GM18873 (cell line): ENCODE measurements around the gene APEH.

Experiments used
- ATAC-seq: cut with Tn5 transposase; IDR thresholded peaks from one replicate; pipeline ENCODE4 v1.9.1; 2021; ENCODE audit warnings: mild to moderate bottlenecking, moderate library complexity, moderate number of reproducible peaks; ENCODE audit not compliant: unreplicated experiment, low FRiP score

The APEH gene

GRCh38 chr3:49707113-49707480, 32.9 kb downstream of the APEH start:
- no peak for ATAC-seq

DNA sequence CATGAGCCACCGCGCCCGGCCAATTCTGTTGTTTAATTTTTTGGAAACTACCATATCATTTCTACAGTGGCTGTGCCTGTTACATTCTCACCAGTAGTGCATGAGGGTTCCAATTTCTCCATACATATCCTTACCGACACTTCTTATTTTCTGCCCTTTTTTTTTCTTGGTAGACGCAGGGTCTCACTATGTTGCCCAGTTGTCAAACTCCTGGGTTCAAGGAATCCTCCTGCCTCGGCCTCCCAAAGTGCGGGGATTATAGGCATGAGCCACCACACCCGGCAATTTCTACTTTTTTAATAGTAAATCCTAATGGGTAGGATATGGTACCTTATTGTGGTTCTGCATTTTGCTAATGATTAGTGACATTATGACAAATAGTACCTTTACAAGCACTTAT, 35.7 kb downstream of the APEH start:
- ATAC-seq = no peak

- no peak for ATAC-seq
These were observed 37.3 kb downstream of the APEH start for GRCh38 chr3:49711489-49711888.

- ATAC-seq = no peak
These were observed 38.0 kb downstream of the APEH start for GRCh38 chr3:49712166-49712565.

DNA sequence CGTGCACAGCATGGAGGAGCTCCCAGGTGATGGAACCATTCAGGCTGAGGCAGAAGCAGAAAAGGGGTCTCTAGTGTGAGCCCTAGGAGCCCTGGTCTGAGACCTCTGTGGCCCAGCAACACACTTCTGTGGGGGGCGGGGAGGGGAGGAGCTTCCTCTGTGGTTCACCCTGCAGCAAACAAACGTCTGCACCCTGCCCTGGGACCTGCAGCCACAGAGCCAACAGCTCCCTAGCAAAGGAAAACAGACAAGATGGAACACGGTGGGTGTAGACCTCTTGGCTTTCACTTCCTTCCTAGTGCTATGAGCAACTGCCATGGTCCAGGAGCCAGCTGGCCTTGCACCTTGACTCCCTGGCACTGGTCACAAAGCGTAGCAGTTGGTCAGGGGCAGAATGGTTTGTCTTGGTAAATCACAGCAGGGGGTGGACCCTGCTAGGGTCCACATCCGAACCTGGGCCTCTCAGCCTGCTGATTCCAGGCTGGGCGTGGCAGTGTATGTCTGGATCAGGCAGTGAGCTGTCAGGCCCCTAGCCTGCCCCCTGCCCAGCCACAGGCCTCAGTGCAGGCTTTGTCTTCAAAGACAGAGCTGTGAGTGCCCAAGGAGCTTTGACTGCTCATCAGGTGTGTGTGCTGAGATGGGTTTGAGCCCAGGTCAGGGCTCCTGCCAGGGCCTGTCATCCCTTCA, 38.6 kb downstream of the APEH start:
- ATAC-seq = no peak

DNA sequence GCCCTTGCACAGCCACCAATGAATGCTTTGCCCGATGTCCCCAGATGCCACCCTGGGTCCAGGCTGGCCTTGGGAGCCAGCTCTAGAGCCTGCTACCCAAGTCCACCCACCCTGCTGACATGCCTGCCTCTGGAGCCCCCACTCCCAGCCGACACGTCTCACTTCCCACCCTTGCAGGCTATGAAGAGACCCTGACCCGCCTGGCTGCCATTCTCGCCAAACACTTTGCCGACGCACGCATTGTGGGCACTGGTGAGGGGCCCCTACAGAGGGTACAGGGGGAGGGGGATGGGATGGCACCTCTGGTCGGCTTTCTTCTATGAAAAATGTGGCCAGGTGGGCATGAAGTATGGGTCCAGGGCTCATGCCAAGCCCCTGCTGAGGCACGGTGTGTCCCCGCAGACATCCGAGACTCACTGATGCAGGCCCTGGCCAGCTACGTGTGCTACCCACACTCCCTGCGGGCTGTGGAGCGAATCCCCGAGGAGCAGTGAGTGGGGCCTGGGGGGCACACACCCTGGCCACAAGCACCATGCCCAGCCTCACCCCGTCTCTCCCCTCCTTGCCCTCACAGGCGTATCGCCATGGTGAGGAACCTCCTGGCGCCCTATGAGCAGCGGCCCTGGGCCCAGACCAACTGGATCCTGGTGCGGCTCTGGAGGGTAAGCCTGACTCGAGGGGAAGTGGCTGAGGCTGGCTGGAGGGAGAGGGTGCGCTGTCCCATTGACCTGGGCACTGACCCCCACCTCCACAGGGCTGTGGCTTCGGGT, 39.4 kb downstream of the APEH start:
- no peak for ATAC-seq

DNA sequence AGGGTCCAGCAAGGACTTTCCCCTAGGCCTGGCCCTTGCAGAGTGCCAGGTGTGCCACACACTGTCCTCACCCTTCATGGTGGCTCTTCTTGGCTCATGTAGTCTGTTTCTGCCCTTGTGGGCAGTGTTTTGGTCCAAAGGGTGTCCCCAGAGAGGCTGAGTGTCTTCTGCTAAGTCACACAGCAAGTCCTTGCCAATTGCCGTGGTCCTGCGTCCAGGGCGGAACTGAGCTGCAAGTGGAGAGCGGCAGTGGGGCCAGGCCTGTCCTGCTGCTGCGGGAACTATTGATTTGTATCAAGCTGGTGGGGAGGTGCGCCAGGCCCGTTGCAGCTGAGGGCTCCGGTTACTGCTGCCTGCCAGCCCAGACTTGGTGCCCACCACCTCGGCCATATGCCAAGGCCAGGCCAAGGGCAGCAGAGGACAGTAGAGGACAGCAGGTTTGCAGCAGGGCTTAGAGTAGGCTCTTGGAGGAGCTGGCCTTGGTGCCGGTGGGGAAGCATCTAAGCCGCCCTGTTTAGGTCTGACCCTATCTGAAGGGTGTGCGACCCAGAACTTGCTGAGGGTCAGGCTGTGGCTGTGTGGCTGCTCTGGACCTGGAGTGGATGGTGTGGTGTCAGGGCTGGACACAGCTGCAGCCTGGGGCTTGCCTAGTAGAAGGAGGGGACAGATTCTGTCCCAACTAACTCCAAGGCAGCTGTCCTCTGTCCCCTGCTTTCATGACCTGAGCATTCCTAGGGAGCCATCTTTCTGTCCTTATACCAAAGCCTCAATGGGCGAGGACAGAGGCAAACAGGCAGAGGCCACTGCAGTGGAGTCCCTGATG, 40.8 kb downstream of the APEH start:
- no peak for ATAC-seq

DNA sequence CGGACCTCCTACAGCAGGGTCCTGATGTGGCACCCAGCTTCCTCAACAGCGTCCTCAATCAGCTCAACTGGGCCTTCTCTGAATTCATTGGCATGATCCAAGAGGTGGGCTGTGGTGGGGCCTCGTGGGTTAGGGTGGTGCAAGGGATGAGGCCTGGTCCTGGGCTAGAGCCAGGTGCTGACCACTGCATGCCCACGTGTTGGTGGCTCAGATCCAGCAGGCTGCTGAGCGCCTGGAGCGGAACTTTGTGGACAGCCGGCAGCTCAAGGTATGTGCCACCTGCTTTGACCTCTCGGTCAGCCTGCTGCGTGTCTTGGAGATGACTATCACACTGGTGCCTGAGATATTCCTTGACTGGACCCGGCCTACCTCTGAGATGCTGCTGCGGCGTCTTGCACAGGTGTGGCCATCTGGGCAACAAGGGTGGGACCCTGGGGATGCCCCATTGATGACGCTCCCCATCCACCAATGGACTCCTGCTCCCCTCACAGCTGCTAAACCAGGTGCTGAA, 41.5 kb downstream of the APEH start:
- no peak for ATAC-seq

- ATAC-seq = no peak
These were observed 42.0 kb downstream of the APEH start for GRCh38 chr3:49716169-49716568.

- no peak for ATAC-seq
These were observed 42.6 kb downstream of the APEH start for GRCh38 chr3:49716691-49717210.

DNA sequence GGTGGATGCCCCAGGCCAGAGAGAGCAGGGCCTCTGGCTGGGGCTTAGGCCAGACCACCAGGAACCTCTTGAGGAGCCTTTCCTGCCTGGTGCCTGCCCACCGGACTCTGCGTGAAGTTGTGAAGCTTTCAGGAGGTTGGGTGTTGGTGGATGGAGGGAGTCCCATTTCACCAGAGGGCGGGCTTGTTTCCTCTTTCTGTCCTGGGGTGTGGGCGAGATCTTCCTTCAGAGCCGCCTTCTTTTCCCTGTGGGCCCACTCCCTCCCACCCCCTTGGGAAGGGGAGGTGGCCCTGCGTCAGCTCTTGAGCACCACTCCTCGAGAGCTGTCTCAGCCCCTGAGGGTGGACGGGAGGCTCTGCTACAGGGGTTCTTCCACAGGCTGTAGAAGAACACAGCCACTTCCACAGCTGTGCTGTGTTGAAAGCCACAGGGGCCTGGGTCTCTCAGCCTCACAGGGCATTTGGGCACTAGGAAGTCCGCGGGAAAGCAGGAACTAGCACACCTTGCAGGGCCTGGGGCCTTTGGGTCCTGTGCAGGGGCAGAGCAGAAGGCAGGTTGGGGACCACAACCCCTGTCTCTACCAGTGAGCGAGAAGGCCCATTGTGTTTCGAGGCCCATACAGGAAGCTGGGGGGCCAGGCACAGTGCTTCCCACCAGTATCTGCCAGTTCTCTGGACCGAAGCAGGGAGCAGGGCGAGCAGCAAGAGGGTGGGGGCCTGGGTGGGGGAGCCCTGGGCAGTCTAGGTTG, 43.2 kb downstream of the APEH start:
- ATAC-seq = no peak

DNA sequence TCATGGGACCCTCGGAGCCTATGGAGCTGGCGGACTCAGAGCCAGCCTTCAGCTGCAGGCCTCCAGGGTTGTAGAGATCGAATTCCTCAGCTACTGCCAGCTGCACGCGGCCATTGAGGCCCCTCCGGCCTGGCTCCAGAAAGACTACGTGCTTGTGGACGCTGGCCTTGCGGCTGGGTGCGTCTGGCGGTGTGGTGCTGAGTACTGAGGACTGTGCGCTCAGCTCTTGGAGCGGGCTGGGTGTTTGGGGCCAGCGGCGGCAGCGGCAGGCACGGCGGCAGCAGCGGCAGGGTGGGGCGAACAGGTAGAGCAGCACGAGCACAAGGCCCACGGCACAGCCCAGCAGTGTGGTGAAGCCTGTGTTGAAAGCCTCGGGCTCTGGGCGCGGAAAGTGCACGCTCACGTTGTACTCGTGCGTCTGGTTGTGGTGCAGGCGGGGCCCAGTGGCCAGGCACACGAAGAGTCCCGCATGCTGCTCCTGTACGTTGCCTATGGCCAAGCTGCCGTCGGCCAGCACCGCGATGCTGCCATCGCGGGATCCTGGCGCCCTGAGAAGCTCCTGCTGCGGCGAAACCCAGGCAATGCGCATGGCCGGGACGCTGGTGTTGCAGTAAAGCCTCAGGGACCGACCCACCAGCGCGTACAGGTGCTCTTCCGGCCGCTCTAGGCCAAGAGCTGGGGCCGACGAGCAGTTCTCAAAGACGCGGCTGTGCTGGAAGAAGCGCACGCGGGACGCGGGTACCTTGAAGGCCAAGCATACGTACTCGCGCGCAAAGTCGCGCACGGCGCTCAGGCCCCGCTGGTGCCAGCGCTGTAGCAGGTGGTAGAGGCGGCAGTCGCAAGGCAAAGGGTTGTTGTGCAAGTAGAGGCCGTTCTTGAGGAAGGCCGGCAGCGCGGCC, 44.1 kb downstream of the APEH start:
- ATAC-seq = no peak

DNA sequence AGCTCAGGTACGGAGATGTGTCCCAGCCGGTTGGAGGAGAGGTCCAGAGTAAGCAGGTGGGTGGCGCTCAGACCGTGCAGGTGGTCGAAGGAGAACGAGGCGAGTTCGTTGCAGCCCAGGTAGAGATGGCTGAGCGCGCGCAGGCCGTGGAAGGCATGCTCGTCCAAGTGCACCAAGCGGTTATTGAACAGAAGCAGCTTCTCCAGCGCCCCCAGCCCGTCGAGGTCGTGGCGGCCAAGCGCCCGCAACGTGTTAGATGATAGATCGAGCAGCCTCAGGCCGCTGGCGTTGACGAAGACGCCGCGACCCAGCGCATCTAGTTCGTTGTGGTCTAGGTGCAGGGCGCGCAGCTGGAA, 44.7 kb downstream of the APEH start:
- ATAC-seq = no peak

DNA sequence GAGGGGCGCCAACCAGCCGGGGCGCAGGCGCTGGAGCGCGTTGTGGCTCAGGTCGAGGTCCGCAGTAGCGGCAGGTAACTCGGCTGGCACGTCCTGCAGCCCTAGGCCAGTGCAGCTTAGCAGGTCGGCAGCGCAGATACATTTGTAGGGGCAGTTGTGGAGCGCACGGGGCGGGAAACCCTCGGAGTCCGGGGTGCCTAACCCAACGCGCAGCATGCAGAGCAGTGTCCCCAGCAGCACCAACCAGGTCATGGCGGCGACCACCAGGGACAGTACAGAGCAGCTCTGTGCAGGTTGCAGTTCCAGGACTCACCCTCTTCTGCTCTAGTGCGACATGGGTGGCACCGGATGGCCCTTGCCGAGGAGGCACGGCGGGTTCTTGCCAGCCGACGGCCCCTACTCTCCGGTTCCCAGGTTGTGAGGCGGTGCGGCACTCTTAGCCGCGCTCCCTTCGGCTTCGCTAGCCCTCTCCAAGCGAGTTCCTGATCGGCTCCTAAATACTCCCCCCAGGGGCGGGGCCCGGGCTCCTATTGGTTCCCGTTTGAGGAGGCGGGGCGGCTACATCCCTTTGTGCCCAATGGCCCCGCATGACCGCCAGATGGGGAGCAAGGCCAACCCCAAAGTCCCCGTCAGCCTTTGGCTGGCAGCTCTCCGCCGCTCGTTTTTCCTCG, 45.2 kb downstream of the APEH start, which contains the start of gene AMIGO3:
AMIGO3 (minus strand) TSS at position 471 of the 671 bp plus-strand sequence; CDS start at position 252, 219 bp downstream.
- ATAC-seq = peak; percentile 39

DNA sequence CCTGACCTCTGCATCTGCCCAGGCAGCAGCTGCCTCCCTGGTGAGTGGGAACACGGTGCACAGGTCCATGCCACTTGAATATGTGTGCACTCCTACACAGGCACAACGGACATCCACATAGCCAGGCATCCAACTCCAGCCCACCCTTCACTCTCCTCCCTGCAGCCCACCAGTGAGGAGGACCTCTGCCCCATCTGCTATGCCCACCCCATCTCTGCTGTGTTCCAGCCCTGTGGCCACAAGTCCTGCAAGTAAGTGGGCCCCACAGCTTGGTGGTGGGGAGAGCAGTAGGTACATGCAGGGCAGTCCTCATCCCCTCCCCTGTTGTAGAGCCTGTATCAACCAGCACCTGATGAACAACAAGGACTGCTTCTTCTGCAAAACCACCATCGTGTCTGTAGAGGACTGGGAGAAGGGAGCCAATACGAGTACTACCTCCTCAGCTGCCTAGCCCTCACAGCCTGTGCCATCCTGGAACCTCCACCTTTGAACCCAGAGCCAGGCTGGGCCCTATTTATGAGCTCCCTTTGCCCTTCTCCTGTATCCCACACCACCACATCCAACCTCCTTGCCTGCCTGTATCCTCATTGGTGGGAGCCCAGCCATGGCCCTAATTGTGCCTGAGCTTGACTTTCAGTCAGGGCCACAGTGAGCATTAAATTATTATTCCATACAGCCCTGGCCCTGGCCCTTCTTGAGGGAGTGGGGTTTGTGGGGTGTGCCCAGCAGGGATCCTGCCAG, 46.9 kb downstream of the APEH start:
- no peak for ATAC-seq

GRCh38 chr3:49721596-49721895, 47.4 kb downstream of the APEH start:
- no peak for ATAC-seq

GRCh38 chr3:49721896-49722781, 48.0 kb downstream of the APEH start:
- ATAC-seq = no peak
